GM23338 (cell line): ENCODE measurements around the gene FTCDNL1. TPM values are rescaled to one million over a fixed set of nuclear protein-coding genes. Genes with fewer than 3 reads are reported as not detected.

Source experiments
- ATAC-seq: fragments of 200-7000 bp; cut with Tn5 transposase; 3 replicates; pipeline ENCODE4 v1.9.1; 2020
- DNase-seq: peaks from one replicate; pipeline ENCODE4 v3.0.0-alpha.2; 2015; ENCODE audit warnings: low spot score
- H2AFZ ChIP-seq: fragments of 200-600 bp; sonication (generic); 2 replicates; pipeline ENCODE4 v1.8.0; 2016; ENCODE audit warnings: antibody characterized with exemption, mild to moderate bottlenecking, moderate library complexity
- H3F3A ChIP-seq: fragments of 200-600 bp; sonication (generic); replicated peaks from 2 replicates; pipeline ENCODE4 v1.8.0; 2017; ENCODE audit warnings: antibody characterized with exemption, mixed run types, low read depth
- H3K27ac ChIP-seq: fragments of 200-600 bp; sonication (generic); 2 replicates; pipeline ENCODE4 v1.6.1; 2016; ENCODE audit warnings: low read depth
- H3K27me3 ChIP-seq: fragments of 200-600 bp; sonication (generic); 2 replicates; pipeline ENCODE4 v1.8.0; 2016; ENCODE audit warnings: mild to moderate bottlenecking, mixed run types, moderate library complexity; ENCODE audit not compliant: insufficient read depth
- H3K36me3 ChIP-seq: fragments of 200-600 bp; sonication (generic); 2 replicates; pipeline ENCODE4 v1.8.0; 2016; ENCODE audit warnings: mild to moderate bottlenecking; ENCODE audit not compliant: insufficient read depth
- H3K4me1 ChIP-seq: fragments of 200-600 bp; sonication (generic); 2 replicates; pipeline ENCODE4 v1.8.0; 2016; ENCODE audit warnings: mild to moderate bottlenecking, moderate library complexity; ENCODE audit not compliant: insufficient read depth
- H3K4me2 ChIP-seq: fragments of 200-600 bp; sonication (generic); 2 replicates; pipeline ENCODE4 v1.7.1; 2017; ENCODE audit warnings: mixed run types
- H3K4me3 ChIP-seq: fragments of 200-600 bp; sonication (generic); 2 replicates; pipeline ENCODE4 v1.6.1; 2016; ENCODE audit warnings: mixed run types
- H3K79me2 ChIP-seq: fragments of 200-600 bp; sonication (generic); replicated peaks from 2 replicates; pipeline ENCODE4 v1.8.0; 2017; ENCODE audit warnings: mild to moderate bottlenecking; ENCODE audit not compliant: insufficient read depth
- H3K9me2 ChIP-seq: fragments of 200-600 bp; sonication (generic); 2 replicates; pipeline ENCODE4 v1.8.0; 2017; ENCODE audit not compliant: insufficient read depth
- H4K20me1 ChIP-seq: fragments of 200-600 bp; sonication (generic); replicated peaks from 2 replicates; pipeline ENCODE4 v1.8.0; 2017; ENCODE audit warnings: mild to moderate bottlenecking; ENCODE audit not compliant: insufficient read depth
- H3K27ac Mint-ChIP-seq: 2 replicates; pipeline ENCODE4 v1.8.0; 2020; ENCODE audit warnings: inconsistent platforms, mild to moderate bottlenecking, moderate library complexity, mixed read lengths
- H3K27me3 Mint-ChIP-seq: 3 replicates; pipeline ENCODE4 v1.8.0; 2022; ENCODE audit warnings: low read depth, mild to moderate bottlenecking, moderate library complexity, mixed read lengths, inconsistent platforms; ENCODE audit not compliant: insufficient read depth, poor library complexity
- H3K36me3 Mint-ChIP-seq: 3 replicates; pipeline ENCODE4 v1.8.0; 2021; ENCODE audit warnings: low read depth, mild to moderate bottlenecking, inconsistent platforms, moderate library complexity, mixed read lengths
- H3K4me1 Mint-ChIP-seq: 3 replicates; pipeline ENCODE4 v1.8.0; 2020; ENCODE audit warnings: mild to moderate bottlenecking, inconsistent platforms, mixed read lengths
- H3K4me3 Mint-ChIP-seq: 3 replicates; pipeline ENCODE4 v1.8.0; 2021; ENCODE audit warnings: moderate library complexity, mild to moderate bottlenecking, inconsistent platforms, mixed read lengths
- H3K9me3 Mint-ChIP-seq: 3 replicates; pipeline ENCODE4 v1.8.0; 2020; ENCODE audit warnings: moderate library complexity, mild to moderate bottlenecking, inconsistent platforms, mixed read lengths
- CREB1 ChIP-seq: fragments of 250-450 bp; sonication (Bioruptor Pico); IDR thresholded peaks from 2 replicates; pipeline ENCODE4 v1.5.0; 2020; ENCODE audit warnings: low read depth, mild to moderate bottlenecking, moderate library complexity
- CTCF ChIP-seq, 2 experiments: fragments of 200-600 bp in 1 of 2; sonication (generic) in 1 of 2; conservative IDR thresholded peaks; 2 replicates each; pipeline versions ENCODE4 v1.5.1 to v1.6.1; 2016 to 2017; ENCODE audit warnings: antibody characterized with exemption in 2 of 2, low read depth in 2 of 2, mild to moderate bottlenecking in 2 of 2, moderate library complexity in 1 of 2
- EZH2 ChIP-seq: fragments of 200-600 bp; sonication (generic); IDR thresholded peaks from one replicate; pipeline ENCODE4 v1.8.0; 2017; ENCODE audit warnings: antibody characterized with exemption, mild to moderate bottlenecking, low read depth; ENCODE audit not compliant: unreplicated experiment
- JUNB ChIP-seq: IDR thresholded peaks from one replicate; pipeline ENCODE4 v1.6.1; 2016; ENCODE audit warnings: antibody characterized with exemption; ENCODE audit not compliant: unreplicated experiment
- POLR2AphosphoS5 ChIP-seq: IDR thresholded peaks from 2 replicates; pipeline ENCODE4 v1.6.1; 2016; ENCODE audit warnings: antibody characterized with exemption, low read depth
- REST ChIP-seq: IDR thresholded peaks from one replicate; pipeline ENCODE4 v1.6.1; 2018; ENCODE audit warnings: antibody characterized with exemption; ENCODE audit not compliant: unreplicated experiment
- STAT1 ChIP-seq: IDR thresholded peaks from one replicate; pipeline ENCODE4 v1.6.1; 2016; ENCODE audit warnings: antibody characterized with exemption; ENCODE audit not compliant: unreplicated experiment
- ZNF114 ChIP-seq: fragments of 250-450 bp; sonication (Bioruptor Pico); IDR thresholded peaks from 2 replicates; pipeline ENCODE4 v1.5.0; 2020; ENCODE audit warnings: mild to moderate bottlenecking, moderate library complexity
- ZNF462 ChIP-seq: fragments of 250-450 bp; sonication (Bioruptor Pico); IDR thresholded peaks from 2 replicates; pipeline ENCODE4 v1.5.0; 2020; ENCODE audit warnings: mild to moderate bottlenecking, moderate library complexity
- polyA plus RNA-seq: library from polyadenylated mRNA; unstranded; fragments of >200 nt; fragmentation: Nextera tagmentation; extraction: Ambion mirVana; gene quantifications from 2 replicates; pipeline ENCODE4 v1.2.1, GENCODE V29; 2016
- total RNA-seq: library from RNA; depleted of rRNA; stranded (reverse); fragments of >200 nt; shearing (Covaris generic); gene quantifications from 2 replicates; pipeline ENCODE4 v1.2.3, GENCODE V29; 2014

The FTCDNL1 gene
- total and polyA plus RNA-seq, 2 experiments from 2014 or later = 1.7 to 2.0 TPM

GRCh38 chr2:199727306-199727705 is 123.7 kb downstream of the FTCDNL1 start:
- H4K20me1 ChIP-seq = no peaks in the 10 kb centered on the region; the same call in 1 of the 2 replicates
- Mint-ChIP-seq H3K9me3 (no peaks in the 10 kb centered on the region), H3K4me3 (no peak overlapping the region), H3K36me3 (no peaks in the 10 kb centered on the region), H3K27ac (no peak overlapping the region), H3K4me1 (no peaks in the 10 kb centered on the region), H3K27me3 (peaks cover 2% of the 10 kb centered on the region)
- no peaks in the 10 kb centered on the region for H3K4me1 ChIP-seq
- no peaks in the 10 kb centered on the region for H3K36me3 ChIP-seq
- peaks cover 5% of the 10 kb centered on the region; the same call in 1 of the 2 replicates for H3K9me2 ChIP-seq
- H3K4me3 ChIP-seq = no peak overlapping the region
- TF ChIP-seq ZNF462 (CRISPR knock-in tag) = no peak
- no peak for TF ChIP-seq CTCF (conservative IDR thresholded peaks at IDR 0.05; ENCODE audit: low read depth in 2 of 2)
- TF ChIP-seq EZH2 = no peak
- no peak for TF ChIP-seq STAT1
- TF ChIP-seq REST = no peak
- no peak for TF ChIP-seq POLR2AphosphoS5
- TF ChIP-seq ZNF114 = no peak
- no peak for TF ChIP-seq JUNB
- TF ChIP-seq CREB1 = no peak
- no peak overlapping the region for H2AFZ ChIP-seq
- no peaks in the 10 kb centered on the region for H3K79me2 ChIP-seq
- H3F3A ChIP-seq = no peaks in the 10 kb centered on the region
- no peak overlapping the region for H3K4me2 ChIP-seq
- ATAC-seq = no peak
- no peaks in the 10 kb centered on the region for H3K27me3 ChIP-seq
- H3K27ac ChIP-seq = no peak overlapping the region
- no peak for DNase-seq
